ENCODE results near the gene GIPC2. TPM values are rescaled to one million over a fixed set of nuclear protein-coding genes. Genes with fewer than 3 reads are reported as not detected.
A peak's percentile ranks its signal among the peaks of the same experiment; 100 is the strongest.
"Not testable (repeated sequence)": the region's sequence is repeated elsewhere in the genome, so short reads cannot be mapped to it uniquely, and the experiment has no call there.

GIPC2 gene
- total RNA-seq, 4 donors from 2014 or later = 4.2 to 5.9 (median 4.5) TPM

- Histone ChIP-seq H3K4me1 (peaks cover 7% of the 10 kb centered on the region), H3K27ac (peak overlapping the region; percentile 4), H3K9me3 (no peaks in the 10 kb centered on the region), H3K36me3 (no peaks in the 10 kb centered on the region), H3K27me3 (no peaks in the 10 kb centered on the region), H3K4me3 (no peak overlapping the region)
- TF ChIP-seq EP300 (IDR thresholded peaks at IDR 0.05) (no peak), POLR2A (IDR thresholded peaks at IDR 0.05) (no peak), POLR2AphosphoS5 (IDR thresholded peaks at IDR 0.05) (peak in 1 of 3 donors; percentile 21)
- TF ChIP-seq, protein P1, sequence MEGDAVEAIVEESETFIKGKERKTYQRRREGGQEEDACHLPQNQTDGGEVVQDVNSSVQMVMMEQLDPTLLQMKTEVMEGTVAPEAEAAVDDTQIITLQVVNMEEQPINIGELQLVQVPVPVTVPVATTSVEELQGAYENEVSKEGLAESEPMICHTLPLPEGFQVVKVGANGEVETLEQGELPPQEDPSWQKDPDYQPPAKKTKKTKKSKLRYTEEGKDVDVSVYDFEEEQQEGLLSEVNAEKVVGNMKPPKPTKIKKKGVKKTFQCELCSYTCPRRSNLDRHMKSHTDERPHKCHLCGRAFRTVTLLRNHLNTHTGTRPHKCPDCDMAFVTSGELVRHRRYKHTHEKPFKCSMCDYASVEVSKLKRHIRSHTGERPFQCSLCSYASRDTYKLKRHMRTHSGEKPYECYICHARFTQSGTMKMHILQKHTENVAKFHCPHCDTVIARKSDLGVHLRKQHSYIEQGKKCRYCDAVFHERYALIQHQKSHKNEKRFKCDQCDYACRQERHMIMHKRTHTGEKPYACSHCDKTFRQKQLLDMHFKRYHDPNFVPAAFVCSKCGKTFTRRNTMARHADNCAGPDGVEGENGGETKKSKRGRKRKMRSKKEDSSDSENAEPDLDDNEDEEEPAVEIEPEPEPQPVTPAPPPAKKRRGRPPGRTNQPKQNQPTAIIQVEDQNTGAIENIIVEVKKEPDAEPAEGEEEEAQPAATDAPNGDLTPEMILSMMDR (IDR thresholded peaks at IDR 0.05) = peak; percentile 74 to 84
- 61% methylated on average over 9 of the region's 9 CpGs for WGBS
- DNase-seq (ENCODE audit: low spot score in 2 of 2) = peak in 1 of 2 donors; percentile 68
Measured at GRCh38 chr1:78114034-78114956, 68.5 kb downstream of the GIPC2 start.

DNA sequence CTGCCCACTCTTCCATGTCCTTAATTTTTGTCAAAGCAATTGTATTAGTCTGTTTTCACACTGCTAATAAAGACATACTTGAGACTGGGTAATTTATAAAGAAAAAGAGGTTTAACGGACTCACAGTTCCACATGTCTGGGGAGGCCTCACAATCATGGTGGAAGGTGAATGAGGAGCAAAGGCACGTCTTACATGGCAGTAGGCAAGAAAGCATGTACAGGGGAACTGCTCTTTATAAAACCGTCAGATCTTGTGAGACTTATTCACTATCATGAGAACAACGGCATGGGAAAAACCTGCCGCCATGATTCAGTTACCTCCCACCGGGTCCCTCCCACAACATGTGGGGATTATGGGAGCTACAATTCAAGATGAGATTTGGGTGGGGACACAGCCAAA lies 74.7 kb downstream of the GIPC2 start:
- not testable (repeated sequence) for H3K27me3 ChIP-seq; H3K9me3 ChIP-seq; H3K36me3 ChIP-seq; H3K4me3 ChIP-seq; H3K4me1 ChIP-seq; H3K27ac ChIP-seq; DNase-seq (ENCODE audit: low spot score in 2 of 2)
- 98% methylated on average over 6 of the region's 6 CpGs for WGBS

DNA sequence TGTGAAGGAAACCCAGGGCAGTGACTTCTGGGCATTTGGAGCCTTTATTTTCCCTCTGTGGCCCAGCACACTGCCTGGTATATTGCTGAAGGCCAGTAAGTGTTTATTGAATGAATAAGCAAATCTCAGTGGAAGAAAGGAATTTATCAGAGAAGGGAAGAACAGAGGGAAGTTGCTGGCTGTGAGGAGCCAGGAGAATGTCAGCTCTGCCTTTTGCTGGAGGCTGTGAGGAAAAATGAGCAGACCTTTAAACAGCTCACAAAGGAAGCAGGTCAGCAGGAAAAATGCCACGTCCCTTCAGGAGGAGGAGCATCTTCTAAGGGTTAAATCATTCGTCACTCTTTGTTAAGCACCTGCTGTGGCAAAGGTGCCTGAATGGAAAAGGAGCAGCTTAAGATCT lies 75.9 kb downstream of the GIPC2 start:
- 80% methylated on average over 2 of the region's 2 CpGs for WGBS
- no peak for DNase-seq (ENCODE audit: low spot score in 2 of 2)
- no peaks in the 10 kb centered on the region for H3K9me3 ChIP-seq
- H3K27me3 ChIP-seq = no peaks in the 10 kb centered on the region
- TF ChIP-seq POLR2AphosphoS5 (IDR thresholded peaks at IDR 0.05) (no peak), POLR2A (IDR thresholded peaks at IDR 0.05) (no peak), EP300 (IDR thresholded peaks at IDR 0.05) (no peak)
- TF ChIP-seq, protein P1 (IDR thresholded peaks at IDR 0.05) = no peak
- no peak overlapping the region for H3K4me3 ChIP-seq
- H3K36me3 ChIP-seq = no peaks in the 10 kb centered on the region
- H3K4me1 ChIP-seq = no peaks in the 10 kb centered on the region
- no peak overlapping the region for H3K27ac ChIP-seq

GRCh38 chr1:78122389-78122788 lies 76.6 kb downstream of the GIPC2 start:
- Histone ChIP-seq H3K27ac (no peak overlapping the region), H3K27me3 (no peaks in the 10 kb centered on the region), H3K4me1 (no peaks in the 10 kb centered on the region), H3K4me3 (no peak overlapping the region), H3K36me3 (no peaks in the 10 kb centered on the region), H3K9me3 (no peaks in the 10 kb centered on the region)
- WGBS = 78% methylated on average over 5 of the region's 5 CpGs
- TF ChIP-seq EP300 (IDR thresholded peaks at IDR 0.05) = no peak
- TF ChIP-seq, protein P1 (IDR thresholded peaks at IDR 0.05) = no peak
- no peak for TF ChIP-seq POLR2A (IDR thresholded peaks at IDR 0.05)
- TF ChIP-seq POLR2AphosphoS5 (IDR thresholded peaks at IDR 0.05) = no peak
- DNase-seq (ENCODE audit: low spot score in 2 of 2) = no peak

DNA sequence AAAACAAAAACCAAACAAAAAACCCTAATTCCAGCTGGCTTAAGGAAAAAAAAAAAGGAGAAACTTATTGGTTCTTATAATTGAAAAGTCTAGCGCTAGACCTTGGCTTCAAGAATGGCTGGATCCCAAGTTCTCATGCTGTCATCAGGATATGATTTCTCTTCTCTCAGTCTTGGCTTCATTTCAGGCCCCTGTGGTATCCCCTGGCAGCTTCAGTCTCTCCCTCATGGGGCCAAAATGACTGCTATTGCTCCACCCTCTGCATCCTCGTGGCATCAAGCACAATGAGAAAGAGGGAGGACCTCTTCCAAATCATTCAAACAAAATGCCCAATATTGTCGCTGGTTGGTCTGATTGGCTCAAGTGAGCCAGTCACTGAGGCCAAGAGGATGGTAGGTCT lies 80.7 kb downstream of the GIPC2 start:
- TF ChIP-seq POLR2AphosphoS5 (IDR thresholded peaks at IDR 0.05) = no peak
- no peak for TF ChIP-seq EP300 (IDR thresholded peaks at IDR 0.05)
- TF ChIP-seq, protein P1 (IDR thresholded peaks at IDR 0.05) = no peak
- TF ChIP-seq POLR2A (IDR thresholded peaks at IDR 0.05) = no peak
- Histone ChIP-seq H3K27me3 (no peaks in the 10 kb centered on the region), H3K9me3 (no peaks in the 10 kb centered on the region), H3K4me1 (no peaks in the 10 kb centered on the region), H3K27ac (no peak overlapping the region), H3K4me3 (no peak overlapping the region), H3K36me3 (no peaks in the 10 kb centered on the region)
- DNase-seq (ENCODE audit: low spot score in 2 of 2) = no peak
- WGBS = 64% methylated on average over 3 of the region's 3 CpGs

Measured in suprapubic skin (tissue), 4 donors.